HG03175 (cell line): ENCODE data around the gene SASH1.
"Not testable (repeated sequence)": the region's sequence is repeated elsewhere in the genome, so short reads cannot be mapped to it uniquely, and the experiment has no call there.

Experiments used
- ATAC-seq: cut with Tn5 transposase; IDR thresholded peaks from one replicate; pipeline ENCODE4 v1.9.1; 2021; ENCODE audit warnings: mild to moderate bottlenecking, moderate library complexity; ENCODE audit not compliant: unreplicated experiment

The SASH1 gene

GRCh38 chr6:148328876-148329555 lies 13.6 kb upstream of the SASH1 start:
- no peak for ATAC-seq

- no peak for ATAC-seq
Observed at GRCh38 chr6:148329596-148330381, 12.8 kb upstream of the SASH1 start.

DNA sequence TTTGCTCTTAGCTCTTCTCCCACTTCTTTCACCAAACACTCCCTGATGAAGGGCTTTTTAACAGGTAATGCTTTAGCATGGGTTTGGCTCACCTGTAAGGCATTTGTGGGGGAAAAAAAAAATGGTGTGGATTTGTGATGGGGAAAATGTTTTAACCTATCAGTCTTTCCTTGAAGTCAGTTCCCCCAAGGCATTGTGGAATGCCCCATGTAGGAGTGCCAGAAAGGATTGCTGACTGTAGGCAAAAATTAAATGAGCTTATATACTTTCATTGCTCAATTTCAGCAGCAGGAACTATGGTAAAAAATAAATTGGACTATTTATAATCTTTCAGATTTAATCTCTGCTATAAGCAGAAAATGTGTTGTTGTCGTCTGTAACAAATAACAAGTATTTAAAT lies 10.6 kb upstream of the SASH1 start:
- no peak for ATAC-seq

GRCh38 chr6:148336901-148337300 lies 5.7 kb upstream of the SASH1 start:
- no peak for ATAC-seq

DNA sequence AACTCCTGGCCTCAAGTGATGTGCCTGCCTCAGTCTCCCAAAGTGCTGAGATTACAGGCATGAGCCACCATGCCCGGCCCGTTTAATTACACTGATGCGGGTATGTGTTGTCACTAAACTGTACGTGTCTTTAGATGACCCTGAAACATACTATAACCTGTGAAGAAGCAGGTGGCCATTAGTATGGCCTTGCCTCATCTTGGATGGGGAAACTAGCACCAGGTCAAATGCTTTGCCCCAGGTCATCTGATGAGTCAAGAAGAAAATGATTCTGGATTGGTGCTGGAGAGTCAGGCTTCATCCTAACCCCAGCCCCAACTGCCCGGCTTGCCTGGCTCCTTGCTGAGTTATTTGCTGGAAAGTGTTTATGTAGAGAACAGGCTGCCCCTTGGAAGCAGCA lies 2.9 kb upstream of the SASH1 start:
- no peak for ATAC-seq

GRCh38 chr6:148340586-148341297 lies 1.9 kb upstream of the SASH1 start:
- ATAC-seq: no peak

GRCh38 chr6:148342100-148342349 lies 613 bp upstream of the SASH1 start:
- ATAC-seq: no peak

DNA sequence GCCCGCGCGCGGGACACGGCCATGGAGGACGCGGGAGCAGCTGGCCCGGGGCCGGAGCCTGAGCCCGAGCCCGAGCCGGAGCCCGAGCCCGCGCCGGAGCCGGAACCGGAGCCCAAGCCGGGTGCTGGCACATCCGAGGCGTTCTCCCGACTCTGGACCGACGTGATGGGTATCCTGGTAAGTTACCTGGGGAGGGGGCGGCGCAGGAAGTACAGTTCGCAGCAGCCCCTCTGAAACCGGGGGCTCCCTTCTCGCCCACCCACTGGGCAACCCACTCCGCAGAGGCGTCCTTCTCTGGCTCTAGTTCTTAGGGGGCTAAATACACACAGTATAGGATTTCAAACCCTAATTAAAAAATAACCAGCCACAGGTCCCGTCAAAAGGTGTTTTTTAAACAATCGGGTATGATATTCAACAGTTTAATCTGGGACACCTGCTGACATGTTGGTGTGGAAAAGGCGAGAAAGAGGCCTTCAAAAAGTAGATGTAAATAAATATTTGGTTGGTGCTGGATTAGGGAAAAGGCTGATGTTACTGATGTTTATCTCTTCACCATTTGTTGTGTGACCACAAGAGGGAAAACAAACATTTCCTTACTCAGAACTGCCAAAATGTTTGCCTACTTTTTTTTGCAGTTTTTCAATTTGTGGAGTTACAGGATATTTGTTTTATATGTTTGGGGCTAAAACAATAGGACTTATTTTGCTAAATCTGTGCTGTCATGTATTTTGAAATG lies 577 bp downstream of the SASH1 start:
- no peak for ATAC-seq

GRCh38 chr6:148345176-148345575 lies 2.5 kb downstream of the SASH1 start:
- no peak for ATAC-seq

- no peak for ATAC-seq
Observed at GRCh38 chr6:148345578-148345977, 2.9 kb downstream of the SASH1 start.

- no peak for ATAC-seq
Observed at GRCh38 chr6:148346681-148347440, 4.2 kb downstream of the SASH1 start.

DNA sequence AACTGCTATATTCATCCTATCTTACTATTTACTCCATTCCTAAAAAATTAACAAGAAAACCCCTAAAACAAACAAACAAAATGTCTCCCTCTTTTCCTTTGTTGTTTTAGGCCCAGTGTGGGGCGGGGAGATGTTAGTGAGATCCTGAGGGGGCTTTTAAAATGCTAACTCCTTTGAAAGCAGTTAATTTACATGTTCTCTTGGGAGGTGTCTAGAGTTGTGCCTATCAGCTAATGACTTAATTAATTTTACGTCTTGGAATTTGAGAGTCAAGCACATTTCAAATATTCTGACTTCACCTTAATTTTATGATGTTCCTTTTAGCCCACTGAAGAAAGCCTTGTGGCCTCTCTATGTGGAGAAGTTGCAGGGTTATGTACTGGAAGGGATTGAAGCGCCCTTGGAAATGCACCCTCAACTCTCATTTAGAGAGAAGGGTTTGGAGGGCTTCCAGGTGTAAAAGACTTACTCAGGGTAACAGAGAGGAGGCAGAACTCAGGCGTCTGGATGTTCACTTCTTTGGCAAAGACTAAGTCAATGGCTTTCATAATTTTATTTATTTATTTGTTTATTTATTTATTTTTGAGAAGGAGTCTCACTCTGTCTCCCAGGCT lies 4.9 kb downstream of the SASH1 start:
- no peak for ATAC-seq

- no peak for ATAC-seq
Observed at GRCh38 chr6:148348335-148348734, 5.7 kb downstream of the SASH1 start.

- ATAC-seq: no peak
Observed at GRCh38 chr6:148348778-148349177, 6.1 kb downstream of the SASH1 start.

DNA sequence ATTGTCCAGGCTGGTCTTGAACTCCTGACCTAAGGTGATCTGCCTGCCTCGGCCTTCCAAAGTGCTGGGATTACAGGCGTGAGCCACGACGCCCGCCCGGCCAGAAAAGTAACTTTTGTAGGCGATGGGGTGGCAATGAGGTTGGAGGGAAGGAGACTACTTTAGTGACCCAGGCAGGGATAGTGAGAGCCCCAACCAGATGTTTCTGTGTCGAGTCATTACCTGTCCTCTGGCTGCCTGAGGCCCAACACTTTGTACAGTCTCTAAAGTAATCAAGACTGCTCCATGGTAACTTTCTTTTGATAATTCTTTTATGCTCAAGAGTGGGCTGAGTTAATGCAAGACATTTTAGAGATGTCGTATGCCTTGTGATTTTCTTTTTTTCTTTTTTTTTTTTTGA lies 6.8 kb downstream of the SASH1 start:
- ATAC-seq: no peak

DNA sequence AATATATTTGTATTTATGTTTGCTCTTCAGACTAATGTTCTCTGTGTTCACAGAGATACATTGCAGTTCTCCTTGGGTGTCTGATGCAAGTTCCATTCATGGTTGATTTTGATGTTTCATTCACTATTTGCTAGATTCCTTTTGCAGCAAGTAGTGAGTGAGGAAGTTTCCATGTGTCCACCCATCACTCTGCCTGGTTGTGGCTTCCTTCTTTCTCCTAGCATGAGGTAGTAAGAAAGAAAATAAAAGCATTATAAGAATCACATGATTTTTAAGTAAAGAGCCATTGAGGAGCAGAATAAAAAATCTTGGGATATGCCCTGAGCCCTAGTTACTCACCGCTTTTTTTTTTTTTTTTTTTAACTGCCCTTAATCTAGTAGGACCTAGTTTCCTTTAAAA lies 8.7 kb downstream of the SASH1 start:
- no peak for ATAC-seq

- ATAC-seq: not testable (repeated sequence)
Observed at GRCh38 chr6:148352421-148352820, 9.8 kb downstream of the SASH1 start.

GRCh38 chr6:148358196-148358785 lies 15.7 kb downstream of the SASH1 start:
- no peak for ATAC-seq

DNA sequence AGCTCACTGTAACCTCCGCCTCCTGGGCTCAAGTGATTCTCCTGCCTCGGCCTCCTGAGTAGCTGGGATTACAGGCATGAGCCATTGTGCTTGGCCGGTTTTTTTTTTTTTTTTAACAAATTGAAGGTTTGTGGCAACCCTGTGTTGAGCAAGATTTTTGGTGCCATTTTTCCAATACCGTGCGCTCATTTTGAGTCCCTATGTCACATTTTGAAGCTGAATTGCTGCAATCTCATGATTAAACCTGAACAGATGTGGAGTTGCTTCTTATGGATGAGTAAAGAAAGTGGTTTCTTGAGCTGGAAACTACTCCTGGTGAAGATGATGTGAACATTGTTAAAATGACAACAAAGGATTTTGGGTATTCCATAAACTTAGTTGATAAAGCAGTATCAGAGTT lies 16.6 kb downstream of the SASH1 start:
- ATAC-seq: no peak
